HG02938 (cell line): ENCODE measurements around the gene CLOCK.
A peak's percentile ranks its signal among the peaks of the same experiment; 100 is the strongest.

Experiments
- ATAC-seq: cut with Tn5 transposase; IDR thresholded peaks from one replicate; pipeline ENCODE4 v1.9.1; 2021; ENCODE audit warnings: mild to moderate bottlenecking, moderate library complexity; ENCODE audit not compliant: unreplicated experiment

Gene CLOCK

DNA sequence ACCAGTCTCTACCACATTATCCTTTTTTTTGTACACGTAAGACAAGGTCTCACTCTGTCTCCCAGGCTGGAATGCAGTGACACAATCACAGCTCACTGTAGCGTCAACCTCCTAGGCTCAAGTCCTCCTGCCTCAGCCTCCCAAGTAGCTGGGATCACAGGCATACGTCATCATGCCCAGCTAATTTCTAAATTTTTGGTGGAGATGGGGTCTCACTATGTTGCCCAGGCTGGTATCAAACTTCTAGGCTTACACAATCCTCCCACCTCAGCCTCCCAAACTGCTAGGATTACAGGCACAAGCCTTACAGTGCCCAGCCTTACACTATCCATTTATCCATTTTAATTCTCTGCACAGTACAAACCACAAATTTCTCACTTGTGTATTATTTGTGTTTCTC, 58.0 kb downstream of the CLOCK start:
- no peak for ATAC-seq

DNA sequence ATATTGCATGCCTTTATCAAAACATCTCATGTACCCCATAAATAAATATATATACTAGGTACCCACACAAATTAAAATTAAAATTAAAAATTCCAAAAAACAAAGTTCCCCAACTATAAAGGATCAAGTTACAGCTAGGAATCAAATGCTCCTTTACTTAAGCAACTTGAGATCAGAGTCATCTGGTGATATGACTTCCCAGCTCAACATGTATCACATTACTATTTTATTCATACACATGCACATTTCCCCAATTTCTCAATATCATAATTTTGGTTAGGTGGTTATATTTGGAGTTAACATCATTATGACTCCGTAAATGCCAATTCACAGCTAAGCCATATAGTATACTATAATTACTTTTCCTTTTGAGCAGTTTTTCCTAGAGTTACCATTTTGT, 60.9 kb downstream of the CLOCK start:
- no peak for ATAC-seq

DNA sequence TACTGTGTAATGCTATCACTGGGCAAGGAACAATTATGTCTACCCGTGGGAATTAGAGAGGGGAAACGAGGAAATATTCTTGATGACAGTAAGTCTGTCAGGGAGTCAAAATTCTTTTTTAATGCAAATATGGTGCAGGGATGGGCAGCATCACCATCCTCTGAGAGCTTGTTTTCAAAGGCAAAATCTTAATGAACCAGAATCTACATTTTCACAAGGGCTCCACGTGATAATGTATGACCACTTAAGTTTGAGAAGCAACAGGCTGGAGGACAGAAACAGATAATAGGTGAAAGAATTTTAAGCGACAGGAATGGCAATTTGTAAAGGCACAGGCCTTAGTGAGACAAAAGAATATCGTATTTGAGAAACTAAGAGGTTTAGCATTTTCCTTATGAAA, 63.4 kb downstream of the CLOCK start:
- ATAC-seq = no peak

DNA sequence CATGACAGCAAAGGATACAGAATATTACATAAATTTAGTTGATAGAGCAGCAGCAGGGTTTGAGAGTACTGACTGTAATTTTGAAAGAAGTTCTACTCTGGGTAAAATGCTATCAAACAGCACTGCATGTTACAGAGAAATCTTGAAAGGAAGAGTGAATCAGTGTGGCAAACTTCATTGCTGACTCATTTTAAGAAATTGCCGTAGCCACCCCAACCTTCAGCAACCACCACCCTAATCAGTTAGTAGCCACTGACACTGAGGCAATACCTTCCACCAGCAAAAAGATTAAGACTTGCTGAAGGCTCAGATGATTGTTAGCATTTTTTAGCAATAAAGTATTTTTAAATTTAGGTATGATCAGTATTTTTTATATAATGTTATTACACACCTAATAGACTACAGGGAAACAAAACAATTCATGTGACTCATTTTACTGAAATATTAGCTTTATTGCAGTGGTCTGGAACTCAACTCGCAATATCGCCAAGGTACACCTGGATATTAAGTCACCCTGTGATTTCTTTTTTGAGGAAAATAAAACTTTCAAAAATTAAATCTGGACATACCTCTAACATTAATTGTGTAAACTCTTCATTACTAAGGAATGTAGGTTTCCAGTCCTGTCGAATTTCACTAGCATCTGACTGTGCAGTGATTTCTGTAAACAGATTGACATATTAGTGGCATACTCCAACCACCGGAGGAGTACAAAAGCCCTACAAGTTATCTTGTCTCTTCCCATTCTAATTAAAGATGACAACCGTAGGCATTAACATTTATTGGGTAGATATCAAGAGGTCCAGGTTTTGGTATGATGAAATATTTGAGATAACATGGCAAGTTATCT, 71.1 kb downstream of the CLOCK start:
- ATAC-seq = no peak

DNA sequence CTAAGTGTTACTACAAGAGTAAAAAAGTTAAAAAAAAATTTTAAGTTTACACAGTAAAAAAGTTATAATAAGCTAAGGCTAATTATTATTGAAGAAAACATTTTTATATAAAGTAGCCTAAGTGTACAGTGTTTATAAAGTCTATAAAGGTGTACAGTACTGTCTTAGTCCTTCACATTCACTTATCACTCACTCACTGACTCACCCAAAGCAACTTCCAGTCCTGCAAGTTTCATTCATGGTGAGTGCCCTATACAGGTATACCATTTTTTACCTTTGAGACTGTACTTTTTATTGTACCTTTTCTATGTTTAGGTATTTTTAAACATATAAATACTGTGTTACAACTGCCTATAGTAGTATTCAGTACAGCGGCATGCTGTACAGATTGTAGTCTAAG, 76.7 kb downstream of the CLOCK start:
- no peak for ATAC-seq

DNA sequence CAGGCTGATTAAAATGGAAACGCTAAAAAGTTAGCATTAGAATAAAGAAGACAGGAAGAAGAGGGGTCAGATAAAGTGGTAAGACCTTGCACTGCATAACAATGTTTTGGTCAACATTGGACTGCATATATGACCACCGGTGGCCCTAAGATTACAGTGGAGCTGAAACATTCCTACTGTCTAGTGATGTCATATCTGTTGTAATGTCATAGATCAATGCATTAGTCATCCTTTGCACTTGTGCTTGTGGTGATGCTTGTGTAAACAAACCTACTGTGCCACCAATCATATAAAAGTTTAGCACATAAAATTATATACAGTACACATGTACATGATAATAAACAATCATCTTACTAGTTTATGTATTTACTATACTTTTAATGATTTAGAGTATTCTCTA, 78.0 kb downstream of the CLOCK start:
- ATAC-seq = no peak

DNA sequence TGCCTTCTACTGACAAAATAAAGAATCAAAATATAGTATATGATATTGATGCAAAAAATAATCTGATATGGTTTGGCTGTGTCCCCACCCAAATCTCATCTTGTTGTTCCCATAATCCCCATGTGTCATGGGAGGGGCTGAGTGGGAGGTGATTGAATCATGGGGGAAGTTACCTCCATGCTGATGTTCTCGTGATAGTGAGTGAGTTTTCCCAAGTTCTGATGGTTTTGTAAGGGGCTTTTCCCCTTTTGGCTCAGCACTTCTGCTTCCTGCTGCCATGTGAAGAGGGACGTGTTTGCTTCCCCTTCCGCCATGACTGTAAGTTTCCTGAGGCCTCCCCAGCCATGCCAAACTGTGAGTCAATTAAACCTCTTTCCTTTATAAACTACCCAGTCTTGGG, 80.7 kb downstream of the CLOCK start:
- no peak for ATAC-seq

DNA sequence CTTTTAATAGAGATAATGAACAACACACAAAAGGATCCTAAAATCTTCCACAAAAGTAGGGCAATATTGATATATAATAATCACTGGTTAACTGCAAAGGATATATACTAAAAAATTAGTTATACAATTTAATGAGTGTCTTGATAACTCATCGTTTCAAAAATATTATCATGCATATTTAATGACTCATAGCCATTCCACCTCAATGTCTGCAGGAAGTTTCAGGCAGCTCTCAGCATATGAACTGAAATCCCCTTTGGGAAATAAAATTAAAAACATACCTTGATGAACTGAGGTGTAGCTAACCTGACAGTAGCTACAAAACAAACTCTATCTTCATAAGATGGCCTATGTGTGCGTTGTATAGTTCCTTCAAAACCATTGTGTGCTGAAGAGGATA, 88.1 kb downstream of the CLOCK start:
- no peak for ATAC-seq

DNA sequence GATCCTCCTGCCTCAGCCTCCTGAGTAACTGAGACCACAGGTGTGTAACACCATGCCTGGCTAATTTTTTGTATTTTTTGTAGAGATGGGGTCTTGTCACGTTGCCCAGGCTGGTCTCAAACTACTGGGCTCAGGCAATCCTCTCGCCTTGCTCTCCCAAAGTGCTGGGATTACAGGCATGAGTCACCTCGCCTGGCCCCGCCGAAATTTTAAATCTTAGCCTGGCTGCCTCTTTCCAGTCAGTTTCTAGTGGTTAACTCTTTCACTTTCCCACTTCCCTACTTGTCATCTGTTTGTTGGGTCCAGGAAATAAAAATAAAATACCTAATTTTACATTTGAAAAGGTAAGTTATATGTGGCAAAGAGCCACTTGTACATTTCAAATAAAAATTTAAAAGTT, 88.5 kb downstream of the CLOCK start:
- ATAC-seq = no peak

DNA sequence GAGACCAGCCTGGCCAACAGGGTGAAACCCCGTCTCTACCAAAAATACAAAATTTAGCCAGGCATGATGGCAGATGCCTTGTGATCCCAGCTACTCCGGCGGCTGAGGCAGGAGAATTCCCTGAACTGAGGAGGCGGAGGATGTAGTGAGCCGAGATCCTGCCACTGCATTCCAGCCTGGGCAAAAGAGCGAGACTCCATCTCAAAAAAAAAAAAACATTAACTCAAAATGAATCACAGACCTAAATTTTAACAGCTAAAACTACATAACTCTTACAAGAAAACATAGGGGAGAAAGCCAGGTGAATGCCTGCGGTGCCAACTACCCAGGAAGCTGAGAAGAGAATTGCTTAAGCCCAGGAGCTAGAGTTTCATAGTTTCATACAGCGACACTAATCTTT, 96.1 kb downstream of the CLOCK start:
- ATAC-seq = no peak

DNA sequence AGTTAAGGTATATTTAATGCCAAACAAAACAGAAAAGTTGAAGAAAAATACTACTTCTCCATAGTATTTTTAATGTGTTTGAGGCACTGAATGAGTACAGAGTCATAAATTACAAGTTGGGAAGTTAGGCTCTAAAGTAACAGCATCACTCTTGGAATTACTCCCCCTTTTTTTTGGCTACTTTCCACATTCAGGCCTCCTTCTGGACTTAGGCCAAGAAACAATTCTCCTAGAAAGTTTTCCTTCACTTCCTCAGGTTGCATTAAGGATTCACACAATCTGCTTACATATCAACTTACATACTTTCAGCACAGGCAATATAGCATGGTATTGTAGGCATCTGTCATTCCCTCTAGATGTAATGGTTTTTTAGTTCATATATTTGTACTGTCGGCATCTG, 98.9 kb downstream of the CLOCK start:
- no peak for ATAC-seq

DNA sequence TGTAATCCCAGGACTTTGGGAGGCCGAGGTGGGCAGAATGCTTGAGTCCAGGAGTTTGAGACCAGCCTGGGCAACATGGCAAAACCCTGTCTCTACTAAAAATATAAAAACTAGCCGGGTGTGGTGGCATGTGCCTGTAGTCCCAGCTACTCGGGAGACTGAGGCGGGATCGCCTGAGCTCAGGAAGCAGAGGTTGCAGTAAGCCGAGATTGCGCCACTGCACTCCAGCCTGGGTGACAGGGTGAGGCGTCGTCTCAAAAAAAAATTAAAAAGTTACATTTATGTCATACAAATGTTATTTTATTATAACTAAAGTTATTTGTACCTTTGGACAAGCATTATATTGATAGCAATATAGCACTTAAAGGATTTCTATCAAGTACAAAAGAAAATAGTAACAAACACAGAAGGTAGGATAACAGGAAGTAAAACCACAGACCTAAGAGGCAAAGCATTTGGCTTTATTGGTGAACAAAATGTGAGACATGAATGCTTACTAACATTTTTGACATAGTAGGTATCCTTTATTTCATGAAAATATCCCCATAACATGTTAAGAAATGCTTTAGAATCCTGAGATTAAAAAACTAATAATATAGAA, 99.5 kb downstream of the CLOCK start:
- ATAC-seq = no peak

DNA sequence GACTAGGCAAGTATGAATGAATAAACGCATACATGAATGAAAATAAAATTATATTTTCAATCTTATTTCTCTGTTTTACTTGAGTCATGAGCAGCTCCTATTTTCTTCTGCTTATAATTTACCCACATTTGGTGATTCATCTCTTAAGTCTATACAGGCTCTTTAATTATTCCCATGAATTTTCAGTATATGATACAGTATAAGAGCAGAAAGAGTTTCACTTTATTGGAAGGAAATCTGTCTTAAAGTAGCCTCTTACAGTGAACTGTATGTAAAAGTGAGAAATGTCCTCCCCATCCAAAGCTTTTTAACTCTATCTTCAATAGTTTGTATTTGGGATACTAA, 100.2 kb downstream of the CLOCK start:
- no peak for ATAC-seq

DNA sequence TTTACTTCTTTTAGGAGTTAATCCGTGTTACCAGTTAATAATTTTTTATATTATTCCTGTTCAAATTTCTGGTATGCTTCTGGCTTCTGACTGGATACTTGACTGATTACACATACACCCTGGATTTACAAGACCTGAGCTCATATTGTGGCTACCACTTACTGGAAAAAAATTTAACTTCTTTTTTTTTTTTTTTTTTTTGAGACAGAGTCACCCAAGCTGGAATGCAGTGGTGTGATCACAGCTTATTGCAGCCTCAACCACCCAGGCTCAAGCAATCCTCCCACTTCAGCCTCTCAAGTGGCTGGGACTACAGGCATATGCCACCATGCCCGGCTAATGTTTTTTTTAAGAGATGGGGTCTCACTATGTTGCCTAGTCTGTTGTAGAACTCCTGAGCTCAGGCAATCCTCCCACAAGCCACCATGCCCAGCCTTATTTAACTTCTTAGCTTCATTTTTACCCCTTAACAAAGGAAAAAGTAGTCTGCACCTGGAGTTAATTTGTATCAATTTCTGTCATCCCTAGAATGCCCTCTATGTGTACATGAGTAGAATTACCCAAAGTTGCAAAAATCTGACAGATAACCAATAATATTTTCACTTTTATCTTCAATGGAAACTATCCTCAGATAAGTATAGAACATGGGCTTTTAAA, 100.7 kb downstream of the CLOCK start:
- ATAC-seq = no peak

DNA sequence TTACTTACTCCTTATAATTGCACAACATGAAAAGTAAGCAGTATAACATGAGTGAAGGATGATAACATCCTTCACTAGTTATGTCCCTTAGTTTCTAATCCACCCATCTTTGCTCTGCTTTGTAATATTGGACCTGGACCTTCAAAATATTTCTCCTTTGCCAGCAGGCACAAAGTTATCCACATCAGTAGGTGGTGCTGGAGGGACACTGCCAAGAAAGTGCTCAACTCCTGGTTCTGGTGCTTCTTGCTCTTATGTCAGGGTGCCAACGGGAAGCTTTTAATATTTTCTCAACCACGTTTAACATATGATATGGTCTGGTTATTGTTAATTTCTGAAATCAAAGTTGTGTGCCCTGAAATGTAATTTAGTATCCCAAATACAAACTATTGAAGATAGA, 101.9 kb downstream of the CLOCK start:
- no peak for ATAC-seq

DNA sequence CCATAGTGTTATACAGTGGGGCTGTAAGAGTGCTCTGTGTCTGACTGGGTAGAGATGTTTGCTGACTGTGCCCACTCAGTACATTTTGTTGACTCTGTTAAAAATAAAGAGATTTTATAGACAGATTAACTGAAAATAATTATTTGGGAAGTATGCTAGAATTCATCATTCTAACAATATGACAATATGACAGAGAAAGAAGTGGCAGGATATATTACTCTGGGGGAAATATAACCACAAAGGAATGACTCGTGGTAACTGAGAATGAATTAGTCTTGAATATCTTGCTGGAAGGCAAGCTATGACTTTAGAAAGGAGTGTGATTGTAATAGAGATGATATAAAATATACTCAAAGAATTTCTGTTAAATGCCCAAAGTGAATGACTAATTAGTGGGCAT, 104.2 kb downstream of the CLOCK start:
- no peak for ATAC-seq

DNA sequence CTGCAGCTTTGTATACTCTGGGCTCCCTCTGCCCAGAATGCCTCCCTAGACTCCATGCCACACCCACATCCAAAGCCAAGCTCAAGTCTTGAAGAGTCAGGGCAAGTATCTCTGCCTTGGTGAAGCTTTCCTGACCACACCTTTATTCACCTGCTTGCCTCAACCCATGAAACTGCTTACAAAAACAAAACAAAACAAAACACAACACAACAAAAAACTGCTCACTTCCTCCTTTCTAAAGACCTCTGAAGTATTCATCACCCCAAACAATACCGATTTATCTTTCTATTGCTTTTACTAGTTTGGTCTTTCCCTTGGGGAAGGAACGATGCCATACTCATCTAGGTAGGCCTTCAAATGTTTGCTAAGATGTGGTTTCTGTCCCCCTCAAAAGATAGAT, 105.9 kb downstream of the CLOCK start:
- no peak for ATAC-seq

DNA sequence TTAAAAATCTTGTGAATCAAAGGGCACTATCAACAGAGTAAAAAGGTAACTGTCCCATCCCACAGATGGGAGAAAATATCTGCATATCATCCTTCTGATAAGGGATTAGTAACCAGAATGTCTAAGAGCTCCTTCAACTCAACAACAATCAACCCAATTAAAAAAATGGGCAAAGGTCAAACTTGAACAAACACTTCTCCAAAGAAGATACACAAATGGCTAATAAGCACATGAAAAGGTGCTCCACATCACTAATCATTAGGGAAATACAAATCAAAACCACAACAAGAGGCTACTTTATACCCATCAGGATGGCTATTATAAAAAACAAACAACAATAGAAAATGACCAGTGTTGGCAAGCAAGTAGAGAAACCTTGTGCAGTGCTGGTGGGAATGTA, 107.7 kb downstream of the CLOCK start:
- no peak for ATAC-seq

DNA sequence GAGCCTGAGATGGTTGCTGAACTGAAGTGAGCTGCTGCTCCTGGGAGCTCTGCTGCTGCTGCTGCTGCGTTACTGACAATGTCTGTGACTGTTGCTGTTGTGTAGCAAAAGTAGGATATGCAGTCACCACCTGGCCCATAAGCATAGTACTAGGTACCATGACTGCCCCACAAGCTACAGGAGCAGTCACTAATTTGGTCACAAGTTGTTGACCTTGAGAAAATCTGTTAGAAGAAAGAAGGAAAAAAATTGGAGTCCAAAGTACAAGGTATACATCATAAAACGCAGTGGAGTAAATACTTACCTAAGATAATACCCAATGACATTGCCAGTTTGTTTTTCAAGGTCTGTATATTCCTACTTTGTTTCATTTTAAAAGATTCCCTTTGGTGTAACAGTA, 108.4 kb downstream of the CLOCK start:
- no peak for ATAC-seq

DNA sequence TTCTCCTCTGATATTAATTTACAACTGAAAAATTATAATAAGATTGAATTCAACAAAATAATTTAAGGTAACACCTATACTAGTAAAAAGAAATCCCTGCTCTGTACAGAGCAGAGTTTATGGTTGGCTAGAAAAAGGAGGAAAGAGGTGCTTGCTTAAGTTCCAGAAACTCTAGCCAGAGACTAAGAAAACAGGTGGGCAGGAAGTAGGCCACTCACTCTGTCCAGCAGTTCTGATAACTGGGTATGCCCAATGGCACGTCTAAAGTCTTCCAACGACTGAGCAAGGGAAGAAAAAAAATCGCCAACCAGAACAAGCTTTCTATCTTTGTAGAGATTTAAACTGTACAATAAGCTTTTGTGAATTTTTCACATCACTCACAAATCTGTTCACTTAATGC, 108.9 kb downstream of the CLOCK start:
- ATAC-seq = no peak

DNA sequence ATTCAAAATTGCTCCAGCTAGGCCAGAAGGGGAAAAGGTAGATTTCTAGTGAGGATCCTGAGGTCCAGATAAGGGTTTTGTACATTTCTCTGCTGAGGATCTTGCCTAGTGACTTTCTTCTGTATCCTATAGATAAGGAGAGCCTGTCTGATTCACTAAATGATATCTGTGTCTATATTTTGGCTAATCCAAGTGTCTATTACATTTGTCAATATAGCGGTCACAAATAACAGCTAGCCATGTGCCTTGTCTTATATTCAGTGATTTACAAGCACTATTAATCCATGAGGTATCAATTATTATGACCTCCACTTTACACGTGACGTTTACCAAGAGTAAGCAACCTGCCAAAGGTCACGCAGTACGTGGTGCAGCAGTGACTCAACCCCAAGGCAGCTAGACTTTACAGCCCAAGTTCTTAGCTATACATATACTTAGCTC, 109.3 kb downstream of the CLOCK start:
- no peak for ATAC-seq

DNA sequence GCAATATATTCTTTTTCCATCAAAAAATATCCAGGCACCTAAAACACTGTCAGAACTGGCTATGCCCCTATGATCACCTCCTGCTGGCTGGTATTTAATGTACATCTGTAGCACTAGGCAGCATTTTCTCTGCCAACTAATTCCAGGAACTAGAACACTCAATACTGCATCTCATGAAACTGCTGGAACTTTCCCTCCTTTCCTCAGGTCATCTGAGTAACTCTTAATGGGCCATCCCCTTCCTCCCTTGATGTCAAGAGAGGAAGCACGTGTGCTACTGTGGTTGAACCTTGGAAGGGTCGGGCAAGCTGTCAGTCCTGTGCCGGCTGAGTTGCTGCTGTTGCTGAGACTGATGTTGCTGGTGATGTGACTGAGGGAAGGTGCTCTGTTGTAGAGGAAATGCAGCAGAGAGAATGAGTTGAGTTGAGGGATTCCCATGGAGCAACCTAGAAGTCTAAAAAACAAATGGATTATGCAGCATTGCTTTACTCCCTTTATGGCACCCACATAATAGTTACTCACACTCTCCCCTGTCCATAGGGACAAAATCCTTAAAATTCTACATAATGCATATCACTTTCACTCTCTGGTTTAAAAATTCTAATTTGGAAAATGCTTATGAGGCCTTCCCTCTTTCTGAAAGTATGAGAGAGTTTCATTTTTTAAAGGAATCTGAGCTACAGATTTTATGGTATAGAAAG, 111.4 kb downstream of the CLOCK start:
- peak; percentile 65 for ATAC-seq
